Thyroid gland (tissue), 4 donors: ENCODE data around the gene SLC25A13.

Experiments used
- POLR2A ChIP-seq, 2 donors: fragments of 450-650 bp; IDR thresholded peaks; one replicate each; pipeline ENCODE4 v1.6.1; 2017; ENCODE audit warnings: antibody characterized with exemption in 2 of 2, mild to moderate bottlenecking in 2 of 2, moderate library complexity in 1 of 2
- TF ChIP-seq, protein P1 (sequence below), 6 experiments: fragments of 200-600 bp in 3 of 6; fragments of 450-650 bp in 3 of 6; sonication (generic) in 3 of 6; IDR thresholded peaks; one replicate each; pipeline ENCODE4 v1.5.1; 2016 to 2019; ENCODE audit warnings: antibody characterized with exemption in 6 of 6, mild to moderate bottlenecking in 2 of 6, inconsistent platforms in 1 of 6, moderate library complexity in 1 of 6

DNA sequence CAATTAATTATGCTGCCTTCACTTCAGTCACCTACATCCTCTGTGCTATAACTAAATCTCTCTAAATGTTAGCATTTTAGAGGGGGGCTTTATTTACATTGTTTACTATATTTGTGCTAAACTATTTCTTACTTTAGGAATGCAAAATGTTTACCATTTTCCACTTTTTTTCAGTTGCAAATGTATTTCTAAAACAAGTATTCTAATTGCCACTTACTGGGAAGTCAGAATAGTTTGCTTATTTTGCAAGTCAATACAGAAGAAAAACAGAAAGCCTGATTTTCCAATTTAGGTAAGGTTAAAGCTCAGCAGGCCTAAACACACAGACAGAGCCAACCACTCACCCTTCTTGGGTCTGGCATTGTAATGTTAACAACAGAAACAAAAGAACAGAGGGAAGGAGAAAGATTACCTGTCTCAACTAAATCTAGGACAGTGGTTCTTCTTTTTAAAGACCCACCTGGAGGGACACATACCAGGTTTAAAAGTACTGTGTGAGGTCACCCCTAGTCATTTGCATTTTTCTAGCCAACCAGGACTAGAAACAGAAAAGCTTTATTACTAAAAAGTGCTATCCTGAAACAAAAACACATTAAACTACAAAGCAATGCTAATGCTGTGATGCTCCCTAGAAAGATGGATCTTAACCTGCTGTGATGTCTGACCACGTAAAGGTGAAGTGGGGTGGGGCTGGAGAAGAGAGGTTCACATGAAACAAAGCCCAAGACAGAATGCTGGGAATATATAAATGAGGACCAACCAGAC lies 178.2 kb downstream of the SLC25A13 start:
- TF ChIP-seq, protein P1, sequence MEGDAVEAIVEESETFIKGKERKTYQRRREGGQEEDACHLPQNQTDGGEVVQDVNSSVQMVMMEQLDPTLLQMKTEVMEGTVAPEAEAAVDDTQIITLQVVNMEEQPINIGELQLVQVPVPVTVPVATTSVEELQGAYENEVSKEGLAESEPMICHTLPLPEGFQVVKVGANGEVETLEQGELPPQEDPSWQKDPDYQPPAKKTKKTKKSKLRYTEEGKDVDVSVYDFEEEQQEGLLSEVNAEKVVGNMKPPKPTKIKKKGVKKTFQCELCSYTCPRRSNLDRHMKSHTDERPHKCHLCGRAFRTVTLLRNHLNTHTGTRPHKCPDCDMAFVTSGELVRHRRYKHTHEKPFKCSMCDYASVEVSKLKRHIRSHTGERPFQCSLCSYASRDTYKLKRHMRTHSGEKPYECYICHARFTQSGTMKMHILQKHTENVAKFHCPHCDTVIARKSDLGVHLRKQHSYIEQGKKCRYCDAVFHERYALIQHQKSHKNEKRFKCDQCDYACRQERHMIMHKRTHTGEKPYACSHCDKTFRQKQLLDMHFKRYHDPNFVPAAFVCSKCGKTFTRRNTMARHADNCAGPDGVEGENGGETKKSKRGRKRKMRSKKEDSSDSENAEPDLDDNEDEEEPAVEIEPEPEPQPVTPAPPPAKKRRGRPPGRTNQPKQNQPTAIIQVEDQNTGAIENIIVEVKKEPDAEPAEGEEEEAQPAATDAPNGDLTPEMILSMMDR (IDR thresholded peaks at IDR 0.05): no peak
- TF ChIP-seq POLR2A (IDR thresholded peaks at IDR 0.05): no peak
